Endothelial cell of umbilical vein (primary cell): ENCODE results near the gene SPSB2. TPM values are rescaled to one million over a fixed set of nuclear protein-coding genes. Genes with fewer than 3 reads are reported as not detected.

Experiments used
- BruUV-seq: library from RNA; stranded (reverse); fragments of 400-500 nt; replicated peaks from 2 replicates; lab custom pipeline; 2021; lab: Mats Ljungman, UMichigan
- CTCF ChIA-PET: fragments of 300-600, 350-600 bp; sonication (Branson Sonifier 250); formaldehyde crosslinking; loops from one replicate; lab custom pipeline; 2021; ENCODE audit warnings: antibody characterized with exemption, inconsistent platforms; lab: Charles Lee
- POLR2A ChIA-PET: fragments of 300-600, 350-600 bp; sonication (Branson Sonifier 250); formaldehyde crosslinking; loops from one replicate; lab custom pipeline; 2021; ENCODE audit warnings: antibody characterized with exemption, inconsistent platforms; lab: Charles Lee
- DNase-seq: peaks from one replicate; pipeline ENCODE4 v3.0.0-alpha.2; 2011; ENCODE audit warnings: low read depth, low spot score
- FAIRE-seq: peaks from 2 replicates; lab custom pipeline; 2011; peaks lifted over from hg19 to GRCh38; lab: Jason Lieb, UNC
- H2AFZ ChIP-seq: 2 replicates; pipeline ENCODE4 v1.6.0; 2012; ENCODE audit warnings: low read depth, low read length, control low read depth, inconsistent platforms
- H3K27ac ChIP-seq: 2 replicates; pipeline ENCODE4 v1.5.1; 2011; ENCODE audit warnings: low read depth, mild to moderate bottlenecking, control low read depth, low read length, moderate library complexity; ENCODE audit not compliant: insufficient read depth
- H3K27me3 ChIP-seq, 2 experiments: 2 replicates each; pipeline versions ENCODE4 v1.6.0 to v1.6.1; 2011; ENCODE audit warnings: low read length in 2 of 2, mixed read lengths in 1 of 2; ENCODE audit not compliant: control insufficient read depth in 2 of 2, insufficient read depth in 2 of 2
- H3K36me3 ChIP-seq, 2 experiments: 2 replicates in 1 of 2; 3 replicates in 1 of 2; pipeline ENCODE4 v1.5.1; 2011; ENCODE audit warnings: low read length in 2 of 2, mild to moderate bottlenecking in 1 of 2, moderate library complexity in 1 of 2; ENCODE audit not compliant: control insufficient read depth in 2 of 2, insufficient read depth in 2 of 2; ENCODE audit errors: extremely low read depth in 1 of 2
- H3K4me1 ChIP-seq: 3 replicates; pipeline ENCODE4 v1.5.1; 2011; ENCODE audit warnings: mild to moderate bottlenecking, low read length; ENCODE audit not compliant: control insufficient read depth, insufficient read depth; ENCODE audit errors: extremely low read depth
- H3K4me2 ChIP-seq: 2 replicates; pipeline ENCODE4 v1.6.1; 2011; ENCODE audit warnings: low read length, control low read depth, mixed read lengths; ENCODE audit not compliant: insufficient read depth
- H3K4me3 ChIP-seq, 3 experiments: fragments of 200-600 bp in 1 of 3; sonication (generic), shearing (Covaris generic) in 1 of 3; replicated peaks in 1 of 3; 2 replicates each; pipeline ENCODE4 v1.5.1; 2011 to 2016; ENCODE audit warnings: control low read depth in 3 of 3, low read length in 3 of 3, mild to moderate bottlenecking in 2 of 3, inconsistent platforms in 1 of 3, low read depth in 1 of 3, moderate library complexity in 1 of 3; ENCODE audit not compliant: insufficient read depth in 1 of 3
- H3K79me2 ChIP-seq: 2 replicates; pipeline ENCODE4 v1.6.0; 2012; ENCODE audit warnings: low read length, inconsistent platforms; ENCODE audit not compliant: control insufficient read depth, insufficient read depth
- H3K9ac ChIP-seq: replicated peaks from 2 replicates; pipeline ENCODE3; 2011; ENCODE audit warnings: low read length, control low read depth; ENCODE audit not compliant: insufficient read depth; ENCODE audit errors: extremely low read depth
- H3K9me1 ChIP-seq: replicated peaks from 3 replicates; pipeline ENCODE4 v1.6.0; 2011; ENCODE audit warnings: mild to moderate bottlenecking, low read length; ENCODE audit not compliant: control insufficient read depth, insufficient read depth; ENCODE audit errors: extremely low read depth
- H3K9me3 ChIP-seq: replicated peaks from 2 replicates; pipeline ENCODE4 v1.5.1; 2012; ENCODE audit warnings: low read length, inconsistent platforms; ENCODE audit not compliant: control insufficient read depth, insufficient read depth
- H4K20me1 ChIP-seq: replicated peaks from 2 replicates; pipeline ENCODE3; 2011; ENCODE audit warnings: mild to moderate bottlenecking, low read length; ENCODE audit not compliant: control insufficient read depth, insufficient read depth; ENCODE audit errors: extremely low read depth
- CTCF ChIP-seq, 2 donors: IDR thresholded peaks; 1 replicate in 1 of 2; 2 replicates in 1 of 2; pipeline ENCODE4 v1.5.1; 2011; ENCODE audit warnings: low read length in 2 of 2, mild to moderate bottlenecking in 2 of 2, moderate library complexity in 2 of 2, control low read depth in 1 of 2, inconsistent platforms in 1 of 2, low read depth in 1 of 2; ENCODE audit not compliant: insufficient read depth in 1 of 2; ENCODE audit errors: extremely low read depth in 1 of 2
- EZH2 ChIP-seq: IDR thresholded peaks from 2 replicates; pipeline ENCODE4 v1.6.1; 2012; ENCODE audit warnings: borderline replicate concordance, low read depth, mild to moderate bottlenecking, moderate library complexity, low read length, inconsistent platforms; ENCODE audit not compliant: severe bottlenecking
- FOS ChIP-seq: IDR thresholded peaks from 2 replicates; pipeline ENCODE4 v1.6.1; 2011; ENCODE audit warnings: mild to moderate bottlenecking, low read length, moderate library complexity, borderline replicate concordance; ENCODE audit not compliant: insufficient read depth
- GATA2 ChIP-seq: IDR thresholded peaks from 2 replicates; pipeline ENCODE4 v1.7.0; 2011; ENCODE audit warnings: low read depth, mild to moderate bottlenecking, moderate library complexity, mixed read lengths, low read length; ENCODE audit not compliant: insufficient read length, insufficient read depth
- JUN ChIP-seq: IDR thresholded peaks from 2 replicates; pipeline ENCODE4 v1.6.1; 2011; ENCODE audit warnings: borderline replicate concordance, low read depth; ENCODE audit not compliant: insufficient read length, insufficient read depth
- MAX ChIP-seq: IDR thresholded peaks from 2 replicates; pipeline ENCODE4 v1.6.1; 2011; ENCODE audit not compliant: insufficient read depth, insufficient read length
- MYC ChIP-seq: IDR thresholded peaks from one replicate; pipeline ENCODE4 v1.6.1; 2011; ENCODE audit warnings: mild to moderate bottlenecking, low read depth, low read length
- POLR2A ChIP-seq: IDR thresholded peaks from 2 replicates; pipeline ENCODE4 v1.6.1; 2012; ENCODE audit warnings: low read depth, mild to moderate bottlenecking, control low read depth, low read length
- POLR2AphosphoS5 ChIP-seq: IDR thresholded peaks from 2 replicates; pipeline ENCODE4 v1.6.1; 2012; ENCODE audit warnings: low read depth, mild to moderate bottlenecking, control low read depth, low read length, moderate library complexity; ENCODE audit not compliant: insufficient read depth
- dilution Hi-C: fragments of 300-500 bp; cut with MboI; formaldehyde crosslinking; loops from one replicate; pipeline ENCODE4 v1.15.0; 2019; ENCODE audit warnings: low sequenced_read_pairs; ENCODE audit not compliant: extremely low pct_ligation_motif_present
- intact Hi-C: fragments of 100-400 bp; cut with micrococcal nuclease; formaldehyde crosslinking; loops from one replicate; pipeline ENCODE4 v1.10.0; 2022
- polyA plus RNA-seq, 4 experiments: library from polyadenylated mRNA; depleted of rRNA in 3 of 4; stranded (reverse) in 3 of 4; unstranded in 1 of 4; fragments of >200 nt; gene quantifications; 2 replicates each; pipeline versions ENCODE4 v1.2.1 to v1.2.3, GENCODE V29; 2011 to 2012; ENCODE audit warnings: missing spikeins in 1 of 4
- total RNA-seq: library from RNA; stranded (reverse); gene quantifications from 2 replicates; pipeline ENCODE4 v1.2.3, GENCODE V29; 2021

SPSB2 gene
- total and polyA plus RNA-seq, 2 donors (not counting 3 experiments of a cell fraction or from before 2014, with no cell fraction given) = 3.8 to 6.9 TPM

GRCh38 chr12:6840330-6840729 is 32.8 kb downstream of the SPSB2 start:
- FAIRE-seq = no peak
- no peaks in the 10 kb centered on the region for H3K27me3 ChIP-seq
- peaks cover 5 to 64% of the 10 kb centered on the region in 2 experiments for H3K36me3 ChIP-seq

More at GRCh38 chr12:6840330-6840729, 32.8 kb downstream of the SPSB2 start:
- Histone ChIP-seq H3K9ac (no peak overlapping the region), H4K20me1 (no peaks in the 10 kb centered on the region), H3K9me3 (no peaks in the 10 kb centered on the region), H3K4me2 (no peak overlapping the region), H3K27ac (no peak overlapping the region), H3K4me3 (no peak overlapping the region), H3K9me1 (no peaks in the 10 kb centered on the region), H2AFZ (no peak overlapping the region), H3K79me2 (no peaks in the 10 kb centered on the region), H3K4me1 (no peaks in the 10 kb centered on the region)
- dilution Hi-C loops = no loop called here
- CTCF ChIA-PET = interaction anchor here (0.9 to 1.1 kb wide), 4 partner anchors 11 to 87 kb away, joined by 3 read pairs; partner anchors contain the start of genes CDCA3 and MLF2
- POLR2A ChIA-PET = interaction anchor here (1.3 kb wide), 1 partner anchor 88 kb away, joined by 3 read pairs; no protein-coding TSS in a partner anchor
- intact Hi-C loops = no loop called here
- TF ChIP-seq FOS (no peak), EZH2 (no peak), CTCF (IDR thresholded peaks at IDR 0.05; ENCODE audit: extremely low read depth in 1 of 2, insufficient read depth in 1 of 2, low read depth in 1 of 2, low read length in 2 of 2) (no peak), MYC (no peak), POLR2A (no peak), GATA2 (no peak), JUN (no peak), POLR2AphosphoS5 (no peak), MAX (no peak)
- no TSS peak for BruUV-seq
- no peak for DNase-seq
